Measurements from ENCODE around the gene NRDC. TPM values are rescaled to one million over a fixed set of nuclear protein-coding genes. Genes with fewer than 3 reads are reported as not detected.
A peak's percentile ranks its signal among the peaks of the same experiment; 100 is the strongest.

Gene NRDC
- polyA plus RNA-seq, 1 experiment, result 69.2 TPM

- no peak for DNase-seq (ENCODE audit: low read depth)
- ChIA-PET CTCF (no interaction called here), POLR2A (no interaction called here)
- peaks cover 2% of the 10 kb centered on the region; the same call in 1 of the 2 replicates for H3K36me3 ChIP-seq (ENCODE audit: control insufficient read depth, insufficient read depth, low read length)
- no peaks in the 10 kb centered on the region for H3K27me3 ChIP-seq (ENCODE audit: control insufficient read depth, insufficient read depth, low read length)
- TF ChIP-seq CTCF (IDR thresholded peaks at IDR 0.05; ENCODE audit: insufficient read depth, low read depth, low read length), result no peak
- H3K4me3 ChIP-seq (ENCODE audit: low read depth, low read length), result no peak overlapping the region
Measured at GRCh38 chr1:51776408-51776807, 102.1 kb downstream of the NRDC start.

- DNase-seq (ENCODE audit: low read depth), result no peak
- H3K4me3 ChIP-seq (ENCODE audit: low read depth, low read length), result no peak overlapping the region
- ChIA-PET CTCF (interaction anchor here (0.5 to 3.8 kb wide), 27 partner anchors 13 to 264 kb away, joined by 3 to 20 read pairs (median 4); no protein-coding TSS in a partner anchor), POLR2A (interaction anchor here (0.6 kb wide), 1 partner anchor 72 kb away, joined by 23 read pairs; no protein-coding TSS in a partner anchor)
- H3K27me3 ChIP-seq (ENCODE audit: control insufficient read depth, insufficient read depth, low read length), result no peaks in the 10 kb centered on the region
- peaks cover 3% of the 10 kb centered on the region; the same call in 1 of the 2 replicates for H3K36me3 ChIP-seq (ENCODE audit: control insufficient read depth, insufficient read depth, low read length)
- peak; percentile 84 for TF ChIP-seq CTCF (IDR thresholded peaks at IDR 0.05; ENCODE audit: insufficient read depth, low read depth, low read length)
Measured at GRCh38 chr1:51768971-51769588, 109.4 kb downstream of the NRDC start.

GRCh38 chr1:51761351-51761750 lies 117.2 kb downstream of the NRDC start:
- Histone ChIP-seq H3K27me3 (ENCODE audit: control insufficient read depth, insufficient read depth, low read length) (no peaks in the 10 kb centered on the region), H3K36me3 (ENCODE audit: control insufficient read depth, insufficient read depth, low read length) (no peaks in the 10 kb centered on the region; the same call in 1 of the 2 replicates), H3K4me3 (ENCODE audit: low read depth, low read length) (no peak overlapping the region)
- CTCF ChIA-PET, result interaction anchor here (1.0 kb wide), 1 partner anchor 10 kb away, joined by 5 read pairs; no protein-coding TSS in a partner anchor
- no peak for DNase-seq (ENCODE audit: low read depth)
- TF ChIP-seq CTCF (IDR thresholded peaks at IDR 0.05; ENCODE audit: insufficient read depth, low read depth, low read length), result no peak
- POLR2A ChIA-PET, result no interaction called here

- H3K27me3 ChIP-seq (ENCODE audit: control insufficient read depth, insufficient read depth, low read length), result no peaks in the 10 kb centered on the region
- POLR2A ChIA-PET, result no interaction called here
- TF ChIP-seq CTCF (IDR thresholded peaks at IDR 0.05; ENCODE audit: insufficient read depth, low read depth, low read length), result no peak
- no peak overlapping the region for H3K4me3 ChIP-seq (ENCODE audit: low read depth, low read length)
- no peak for DNase-seq (ENCODE audit: low read depth)
- CTCF ChIA-PET, result interaction anchor here (1.0 kb wide), 1 partner anchor 10 kb away, joined by 5 read pairs; no protein-coding TSS in a partner anchor
- no peaks in the 10 kb centered on the region for H3K36me3 ChIP-seq (ENCODE audit: control insufficient read depth, insufficient read depth, low read length)
Measured at GRCh38 chr1:51760872-51761271, 117.7 kb downstream of the NRDC start.

GRCh38 chr1:51758310-51758709 lies 120.2 kb downstream of the NRDC start:
- ChIA-PET CTCF (interaction anchor here (0.6 to 1.2 kb wide), 2 partner anchors 20 to 50 kb away, joined by 3 read pairs; no protein-coding TSS in a partner anchor), POLR2A (no interaction called here)
- no peak for DNase-seq (ENCODE audit: low read depth)
- H3K4me3 ChIP-seq (ENCODE audit: low read depth, low read length), result no peak overlapping the region
- no peak for TF ChIP-seq CTCF (IDR thresholded peaks at IDR 0.05; ENCODE audit: insufficient read depth, low read depth, low read length)
- H3K27me3 ChIP-seq (ENCODE audit: control insufficient read depth, insufficient read depth, low read length), result no peaks in the 10 kb centered on the region
- H3K36me3 ChIP-seq (ENCODE audit: control insufficient read depth, insufficient read depth, low read length), result peaks cover 3% of the 10 kb centered on the region; the same call in 1 of the 2 replicates
